ENCODE measurements around the gene USB1.

- TF ChIP-seq CTCF (IDR thresholded peaks at IDR 0.05) (no peak), EZH2phosphoT487 (IDR thresholded peaks at IDR 0.05) (no peak)
These were observed 2.2 kb upstream of the USB1 start for GRCh38 chr16:57998992-57999365.
